Liver (tissue), 9 donors: ENCODE data around the gene C2orf80. TPM values are rescaled to one million over a fixed set of nuclear protein-coding genes. Genes with fewer than 3 reads are reported as not detected.

Experiments
- DNase-seq: peaks from one replicate; pipeline ENCODE4 v3.0.0-alpha.2; 2017; ENCODE audit warnings: low spot score
- H3K27ac ChIP-seq, 2 donors: one replicate each; pipeline ENCODE4 v1.7.0; 2013; ENCODE audit warnings: inconsistent platforms in 2 of 2, low read length in 2 of 2, control low read depth in 1 of 2, low read depth in 1 of 2, mild to moderate bottlenecking in 1 of 2
- H3K27me3 ChIP-seq, 4 donors: one replicate each; pipeline versions ENCODE4 v1.6.1 to v1.7.0; 2013; ENCODE audit warnings: low read length in 3 of 4, inconsistent platforms in 1 of 4, mild to moderate bottlenecking in 1 of 4, moderate library complexity in 1 of 4; ENCODE audit not compliant: control insufficient read depth in 4 of 4, insufficient read depth in 4 of 4
- H3K36me3 ChIP-seq, 4 donors: one replicate each; pipeline versions ENCODE4 v1.6.1 to v1.7.0; 2013; ENCODE audit warnings: low read length in 3 of 4, mild to moderate bottlenecking in 3 of 4, low read depth in 1 of 4, moderate library complexity in 1 of 4; ENCODE audit not compliant: control insufficient read depth in 4 of 4, insufficient read depth in 3 of 4
- H3K4me1 ChIP-seq, 4 donors: one replicate each; pipeline versions ENCODE4 v1.6.1 to v1.7.0; 2013; ENCODE audit warnings: low read length in 3 of 4, mild to moderate bottlenecking in 3 of 4, moderate library complexity in 1 of 4; ENCODE audit not compliant: control insufficient read depth in 4 of 4, insufficient read depth in 4 of 4
- H3K4me3 ChIP-seq, 3 donors: one replicate each; pipeline versions ENCODE4 v1.6.1 to v1.7.0; 2013; ENCODE audit warnings: low read length in 3 of 3, control low read depth in 1 of 3, low read depth in 1 of 3, mild to moderate bottlenecking in 1 of 3
- H3K9ac ChIP-seq, 2 donors: one replicate each; pipeline ENCODE4 v1.7.0; 2013; ENCODE audit warnings: low read length in 2 of 2, mild to moderate bottlenecking in 2 of 2, moderate library complexity in 2 of 2, control low read depth in 1 of 2, low read depth in 1 of 2
- H3K9me3 ChIP-seq, 4 donors: one replicate each; pipeline versions ENCODE4 v1.6.1 to v1.7.0; 2013; ENCODE audit warnings: low read length in 3 of 4; ENCODE audit not compliant: control insufficient read depth in 4 of 4
- EGR1 ChIP-seq, 2 donors: IDR thresholded peaks; 2 replicates each; pipeline ENCODE4 v1.6.1; 2016 to 2018; ENCODE audit warnings: antibody characterized with exemption in 2 of 2, low read depth in 2 of 2
- FOXA1 ChIP-seq: IDR thresholded peaks from 2 replicates; pipeline ENCODE4 v1.6.1; 2016; ENCODE audit warnings: antibody characterized with exemption
- FOXA2 ChIP-seq: IDR thresholded peaks from 2 replicates; pipeline ENCODE4 v1.6.1; 2016; ENCODE audit warnings: antibody characterized with exemption
- GABPA ChIP-seq, 2 donors: IDR thresholded peaks in 1 of 2; conservative IDR thresholded peaks in 1 of 2; 2 replicates each; pipeline ENCODE4 v1.6.1; 2016; ENCODE audit warnings: antibody characterized with exemption in 2 of 2, mild to moderate bottlenecking in 1 of 2, moderate library complexity in 1 of 2
- HNF4G ChIP-seq: IDR thresholded peaks from 2 replicates; pipeline ENCODE4 v1.6.1; 2016; ENCODE audit warnings: antibody characterized with exemption
- JUND ChIP-seq, 2 donors: IDR thresholded peaks; 2 replicates each; pipeline ENCODE4 v1.6.1; 2016; ENCODE audit warnings: antibody characterized with exemption in 2 of 2
- NR2F2 ChIP-seq: IDR thresholded peaks from 2 replicates; pipeline ENCODE4 v1.6.1; 2016; ENCODE audit warnings: antibody characterized with exemption
- RAD21 ChIP-seq, 2 donors: IDR thresholded peaks; 2 replicates each; pipeline ENCODE4 v1.6.1; 2016; ENCODE audit warnings: antibody characterized with exemption in 2 of 2, mild to moderate bottlenecking in 2 of 2
- RXRA ChIP-seq, 2 donors: IDR thresholded peaks; 2 replicates each; pipeline ENCODE4 v1.6.1; 2017 to 2018; ENCODE audit warnings: antibody characterized with exemption in 2 of 2, mild to moderate bottlenecking in 1 of 2
- TAF1 ChIP-seq: conservative IDR thresholded peaks from 2 replicates; pipeline ENCODE4 v1.6.1; 2016; ENCODE audit warnings: antibody characterized with exemption, mild to moderate bottlenecking
- YY1 ChIP-seq: IDR thresholded peaks from 2 replicates; pipeline ENCODE4 v1.6.1; 2016; ENCODE audit warnings: antibody characterized with exemption, mild to moderate bottlenecking
- WGBS: extraction: QIAGEN DNeasy Blood & Tissue Kit; methylation state at CpG from one replicate; pipeline ENCODE4 v1.1.7; 2013; 5-methylcytosine and 5-hydroxymethylcytosine counted together
- polyA plus RNA-seq, 2 donors: library from polyadenylated mRNA; stranded (reverse) in 1 of 2; unstranded in 1 of 2; fragments of 200-250 nt in 1 of 2; fragments of >200 nt in 1 of 2; fragmentation: Nextera tagmentation in 1 of 2; extraction: Ambion mirVana in 1 of 2; gene quantifications; one replicate each; pipeline versions ENCODE4 v1.2.1 to v1.2.3, GENCODE V29; 2013 to 2015
- total RNA-seq, 2 donors: library from RNA; depleted of rRNA; stranded (reverse); fragments of >200 nt; gene quantifications; one replicate each; pipeline ENCODE4 v1.2.3, GENCODE V29; 2014
- TF ChIP-seq, protein P1 (sequence below): IDR thresholded peaks from 2 replicates; pipeline ENCODE4 v1.6.1; 2016; ENCODE audit warnings: antibody characterized with exemption
- TF ChIP-seq, protein P2 (sequence below): IDR thresholded peaks from 2 replicates; pipeline ENCODE4 v1.6.1; 2016; ENCODE audit warnings: antibody characterized with exemption
- TF ChIP-seq, protein P3 (sequence below): fragments of 150-350 bp; IDR thresholded peaks from 2 replicates; pipeline ENCODE4 v1.5.1; 2017; ENCODE audit warnings: improper control_type of control experiment, low read depth, low read length; ENCODE audit not compliant: missing input control
- TF ChIP-seq, protein P4 (sequence below): IDR thresholded peaks from 2 replicates; pipeline ENCODE4 v1.6.1; 2016; ENCODE audit warnings: antibody characterized with exemption, mild to moderate bottlenecking
- donor health status: healthy.
- donor health status: healthy.
- donor health status: healthy.
- donor health status: healthy.
- donor health status: healthy.

Gene C2orf80
- total and polyA plus RNA-seq, 4 donors, result not detected

DNA sequence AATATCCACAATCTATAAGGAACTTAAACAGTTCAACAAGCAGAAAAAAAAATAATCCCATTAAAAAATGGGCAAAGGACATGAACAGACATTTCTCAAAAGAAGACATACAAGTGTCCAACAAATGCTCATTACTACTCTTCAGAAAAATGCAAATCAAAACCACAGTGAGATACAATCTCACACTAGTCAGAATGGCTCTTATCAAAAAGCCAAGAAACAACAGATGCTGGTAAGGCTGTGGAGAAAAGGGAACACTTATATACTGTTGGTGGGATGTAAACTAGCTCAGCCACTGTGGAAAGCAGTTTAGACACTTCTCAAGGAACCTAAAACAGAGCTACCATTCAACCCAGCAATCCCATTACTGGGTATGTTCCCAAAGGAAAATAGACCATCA is 36.7 kb downstream of the C2orf80 start:
- TF ChIP-seq, protein P1, sequence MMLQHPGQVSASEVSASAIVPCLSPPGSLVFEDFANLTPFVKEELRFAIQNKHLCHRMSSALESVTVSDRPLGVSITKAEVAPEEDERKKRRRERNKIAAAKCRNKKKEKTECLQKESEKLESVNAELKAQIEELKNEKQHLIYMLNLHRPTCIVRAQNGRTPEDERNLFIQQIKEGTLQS, result no peak
- no peak for TF ChIP-seq RAD21 (IDR thresholded peaks at IDR 0.05)
- TF ChIP-seq YY1, result no peak
- TF ChIP-seq, protein P2, sequence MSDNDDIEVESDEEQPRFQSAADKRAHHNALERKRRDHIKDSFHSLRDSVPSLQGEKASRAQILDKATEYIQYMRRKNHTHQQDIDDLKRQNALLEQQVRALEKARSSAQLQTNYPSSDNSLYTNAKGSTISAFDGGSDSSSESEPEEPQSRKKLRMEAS, result no peak
- no peak for TF ChIP-seq EGR1 (IDR thresholded peaks at IDR 0.05; ENCODE audit: low read depth in 2 of 2)
- TF ChIP-seq TAF1, result no peak
- no peak for TF ChIP-seq FOXA1
- TF ChIP-seq, protein P3, sequence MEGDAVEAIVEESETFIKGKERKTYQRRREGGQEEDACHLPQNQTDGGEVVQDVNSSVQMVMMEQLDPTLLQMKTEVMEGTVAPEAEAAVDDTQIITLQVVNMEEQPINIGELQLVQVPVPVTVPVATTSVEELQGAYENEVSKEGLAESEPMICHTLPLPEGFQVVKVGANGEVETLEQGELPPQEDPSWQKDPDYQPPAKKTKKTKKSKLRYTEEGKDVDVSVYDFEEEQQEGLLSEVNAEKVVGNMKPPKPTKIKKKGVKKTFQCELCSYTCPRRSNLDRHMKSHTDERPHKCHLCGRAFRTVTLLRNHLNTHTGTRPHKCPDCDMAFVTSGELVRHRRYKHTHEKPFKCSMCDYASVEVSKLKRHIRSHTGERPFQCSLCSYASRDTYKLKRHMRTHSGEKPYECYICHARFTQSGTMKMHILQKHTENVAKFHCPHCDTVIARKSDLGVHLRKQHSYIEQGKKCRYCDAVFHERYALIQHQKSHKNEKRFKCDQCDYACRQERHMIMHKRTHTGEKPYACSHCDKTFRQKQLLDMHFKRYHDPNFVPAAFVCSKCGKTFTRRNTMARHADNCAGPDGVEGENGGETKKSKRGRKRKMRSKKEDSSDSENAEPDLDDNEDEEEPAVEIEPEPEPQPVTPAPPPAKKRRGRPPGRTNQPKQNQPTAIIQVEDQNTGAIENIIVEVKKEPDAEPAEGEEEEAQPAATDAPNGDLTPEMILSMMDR, result no peak
- TF ChIP-seq HNF4G, result no peak
- TF ChIP-seq RXRA (IDR thresholded peaks at IDR 0.05), result no peak
- Histone ChIP-seq H3K27me3 (peaks cover 0 to 12% (median 0%) of the 10 kb centered on the region in 4 donors), H3K9me3 (peaks cover 0 to 3% (median 1%) of the 10 kb centered on the region in 4 donors), H3K4me1 (peaks cover 0 to 3% (median 0%) of the 10 kb centered on the region in 4 donors), H3K4me3 (no peak overlapping the region), H3K9ac (no peak overlapping the region), H3K36me3 (no peaks in the 10 kb centered on the region), H3K27ac (no peak overlapping the region)
- no peak for DNase-seq

DNA sequence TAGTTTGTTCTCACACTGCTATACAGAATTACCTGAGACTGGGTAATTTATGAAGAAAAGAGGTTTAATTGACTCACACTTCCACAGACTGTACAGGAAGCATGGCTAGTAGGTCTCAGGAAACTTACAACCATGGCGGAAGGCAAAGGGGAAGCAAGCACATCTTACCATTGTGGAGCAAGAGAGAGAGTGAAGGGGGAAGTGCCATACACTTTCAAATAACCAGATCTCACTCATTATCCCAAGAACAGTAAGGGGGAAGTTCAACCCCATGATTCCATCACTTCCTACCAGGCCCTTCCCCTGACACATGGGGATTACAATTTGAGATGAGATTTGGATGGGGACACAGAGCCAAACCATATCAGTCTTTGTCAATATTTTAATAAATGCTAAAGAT is 38.9 kb downstream of the C2orf80 start:
- peaks cover 0 to 3% (median 0%) of the 10 kb centered on the region in 4 donors for H3K4me1 ChIP-seq
- H3K27me3 ChIP-seq, result peaks cover 0 to 16% (median 0%) of the 10 kb centered on the region in 4 donors
- H3K36me3 ChIP-seq, result no peaks in the 10 kb centered on the region
- no peak for DNase-seq
- WGBS, result 95% methylated on average over 1 of the region's 1 CpG
- TF ChIP-seq FOXA2 (no peak), NR2F2 (no peak)
- peaks cover 0 to 3% (median 1%) of the 10 kb centered on the region in 4 donors for H3K9me3 ChIP-seq
- no peak overlapping the region for H3K4me3 ChIP-seq
- H3K27ac ChIP-seq, result no peak overlapping the region
- H3K9ac ChIP-seq, result no peak overlapping the region

DNA sequence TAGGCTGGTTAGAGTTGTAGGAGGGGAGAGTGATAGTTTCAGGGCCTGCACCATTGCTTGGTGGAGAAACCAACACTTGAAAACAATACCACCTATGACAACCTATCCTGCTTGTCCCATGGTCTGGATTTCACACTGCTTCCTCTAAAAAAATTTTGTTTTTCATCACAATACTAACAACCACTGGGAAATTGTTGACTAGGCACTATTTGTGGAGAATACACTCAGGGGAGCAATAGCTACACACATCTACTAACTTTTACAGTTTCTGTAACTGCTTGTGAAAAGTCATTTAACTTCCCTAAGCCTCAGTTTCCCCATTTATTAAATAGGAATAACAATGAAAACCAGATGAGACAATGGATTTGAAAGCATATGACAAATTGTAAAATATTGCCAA is 39.7 kb downstream of the C2orf80 start:
- Histone ChIP-seq H3K4me3 (no peak overlapping the region), H3K4me1 (peaks cover 0 to 3% (median 0%) of the 10 kb centered on the region in 4 donors), H3K36me3 (no peaks in the 10 kb centered on the region), H3K27me3 (peaks cover 0 to 10% (median 0%) of the 10 kb centered on the region in 4 donors), H3K27ac (no peak overlapping the region), H3K9me3 (peaks cover 0 to 3% (median 1%) of the 10 kb centered on the region in 4 donors), H3K9ac (no peak overlapping the region)
- DNase-seq, result no peak
- TF ChIP-seq FOXA2, result no peak
- no peak for TF ChIP-seq TAF1
- TF ChIP-seq JUND (IDR thresholded peaks at IDR 0.05), result no peak
- no peak for TF ChIP-seq NR2F2
- no peak for TF ChIP-seq YY1
- TF ChIP-seq, protein P2, result no peak
- TF ChIP-seq, protein P4, sequence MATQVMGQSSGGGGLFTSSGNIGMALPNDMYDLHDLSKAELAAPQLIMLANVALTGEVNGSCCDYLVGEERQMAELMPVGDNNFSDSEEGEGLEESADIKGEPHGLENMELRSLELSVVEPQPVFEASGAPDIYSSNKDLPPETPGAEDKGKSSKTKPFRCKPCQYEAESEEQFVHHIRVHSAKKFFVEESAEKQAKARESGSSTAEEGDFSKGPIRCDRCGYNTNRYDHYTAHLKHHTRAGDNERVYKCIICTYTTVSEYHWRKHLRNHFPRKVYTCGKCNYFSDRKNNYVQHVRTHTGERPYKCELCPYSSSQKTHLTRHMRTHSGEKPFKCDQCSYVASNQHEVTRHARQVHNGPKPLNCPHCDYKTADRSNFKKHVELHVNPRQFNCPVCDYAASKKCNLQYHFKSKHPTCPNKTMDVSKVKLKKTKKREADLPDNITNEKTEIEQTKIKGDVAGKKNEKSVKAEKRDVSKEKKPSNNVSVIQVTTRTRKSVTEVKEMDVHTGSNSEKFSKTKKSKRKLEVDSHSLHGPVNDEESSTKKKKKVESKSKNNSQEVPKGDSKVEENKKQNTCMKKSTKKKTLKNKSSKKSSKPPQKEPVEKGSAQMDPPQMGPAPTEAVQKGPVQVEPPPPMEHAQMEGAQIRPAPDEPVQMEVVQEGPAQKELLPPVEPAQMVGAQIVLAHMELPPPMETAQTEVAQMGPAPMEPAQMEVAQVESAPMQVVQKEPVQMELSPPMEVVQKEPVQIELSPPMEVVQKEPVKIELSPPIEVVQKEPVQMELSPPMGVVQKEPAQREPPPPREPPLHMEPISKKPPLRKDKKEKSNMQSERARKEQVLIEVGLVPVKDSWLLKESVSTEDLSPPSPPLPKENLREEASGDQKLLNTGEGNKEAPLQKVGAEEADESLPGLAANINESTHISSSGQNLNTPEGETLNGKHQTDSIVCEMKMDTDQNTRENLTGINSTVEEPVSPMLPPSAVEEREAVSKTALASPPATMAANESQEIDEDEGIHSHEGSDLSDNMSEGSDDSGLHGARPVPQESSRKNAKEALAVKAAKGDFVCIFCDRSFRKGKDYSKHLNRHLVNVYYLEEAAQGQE, result no peak
- no peak for TF ChIP-seq RAD21 (IDR thresholded peaks at IDR 0.05)
- TF ChIP-seq GABPA (IDR thresholded peaks at IDR 0.05 in 1 of 2, conservative IDR thresholded peaks at IDR 0.05 in 1 of 2), result no peak
- TF ChIP-seq, protein P3, result no peak
- TF ChIP-seq EGR1 (IDR thresholded peaks at IDR 0.05; ENCODE audit: low read depth in 2 of 2), result no peak
- TF ChIP-seq HNF4G, result no peak
